PC-9 (cell line): ENCODE measurements around the gene FSIP2.

Experiments used
- EZH2 ChIP-seq: fragments of 200-600 bp; sonication (generic); IDR thresholded peaks from 2 replicates; pipeline ENCODE4 v1.8.0; 2017; ENCODE audit warnings: antibody characterized with exemption, low read depth
- TF ChIP-seq, protein P1 (sequence below): fragments of 200-600 bp; sonication (generic); conservative IDR thresholded peaks from 2 replicates; pipeline ENCODE4 v1.6.1; 2017; ENCODE audit warnings: mixed run types, antibody characterized with exemption, mild to moderate bottlenecking, moderate library complexity

DNA sequence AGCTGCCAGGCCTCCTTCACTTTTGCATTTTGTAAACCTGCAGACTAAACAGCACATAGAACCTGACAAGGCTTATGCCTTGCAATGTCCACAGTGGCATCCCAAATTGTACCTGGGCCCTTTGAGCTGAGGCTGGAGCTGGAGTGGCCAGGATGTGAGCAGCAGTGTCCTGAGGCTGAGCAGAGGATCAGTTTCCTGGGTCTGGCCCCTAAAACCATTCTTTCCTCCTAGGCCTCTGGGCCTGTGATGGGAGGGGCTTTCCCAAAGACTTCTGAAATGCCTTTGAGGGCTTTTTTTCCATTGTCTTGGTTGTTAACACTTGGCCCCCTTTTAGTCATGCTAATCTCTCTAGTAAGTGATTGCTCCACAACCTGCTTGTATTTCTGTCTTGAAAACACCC is 32.8 kb downstream of the FSIP2 start:
- TF ChIP-seq, protein P1, sequence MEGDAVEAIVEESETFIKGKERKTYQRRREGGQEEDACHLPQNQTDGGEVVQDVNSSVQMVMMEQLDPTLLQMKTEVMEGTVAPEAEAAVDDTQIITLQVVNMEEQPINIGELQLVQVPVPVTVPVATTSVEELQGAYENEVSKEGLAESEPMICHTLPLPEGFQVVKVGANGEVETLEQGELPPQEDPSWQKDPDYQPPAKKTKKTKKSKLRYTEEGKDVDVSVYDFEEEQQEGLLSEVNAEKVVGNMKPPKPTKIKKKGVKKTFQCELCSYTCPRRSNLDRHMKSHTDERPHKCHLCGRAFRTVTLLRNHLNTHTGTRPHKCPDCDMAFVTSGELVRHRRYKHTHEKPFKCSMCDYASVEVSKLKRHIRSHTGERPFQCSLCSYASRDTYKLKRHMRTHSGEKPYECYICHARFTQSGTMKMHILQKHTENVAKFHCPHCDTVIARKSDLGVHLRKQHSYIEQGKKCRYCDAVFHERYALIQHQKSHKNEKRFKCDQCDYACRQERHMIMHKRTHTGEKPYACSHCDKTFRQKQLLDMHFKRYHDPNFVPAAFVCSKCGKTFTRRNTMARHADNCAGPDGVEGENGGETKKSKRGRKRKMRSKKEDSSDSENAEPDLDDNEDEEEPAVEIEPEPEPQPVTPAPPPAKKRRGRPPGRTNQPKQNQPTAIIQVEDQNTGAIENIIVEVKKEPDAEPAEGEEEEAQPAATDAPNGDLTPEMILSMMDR, result no peak
- TF ChIP-seq EZH2, result no peak
